CD4-positive, alpha-beta T cell treated with Interferon alpha-2 for 1 hour (primary cell): Measurements from ENCODE around the gene CLHC1.

Experiments
- DNase-seq, 2 donors: peaks; one replicate each; pipeline ENCODE4 v3.0.0-alpha.2; 2020 to 2022

Gene CLHC1

DNA sequence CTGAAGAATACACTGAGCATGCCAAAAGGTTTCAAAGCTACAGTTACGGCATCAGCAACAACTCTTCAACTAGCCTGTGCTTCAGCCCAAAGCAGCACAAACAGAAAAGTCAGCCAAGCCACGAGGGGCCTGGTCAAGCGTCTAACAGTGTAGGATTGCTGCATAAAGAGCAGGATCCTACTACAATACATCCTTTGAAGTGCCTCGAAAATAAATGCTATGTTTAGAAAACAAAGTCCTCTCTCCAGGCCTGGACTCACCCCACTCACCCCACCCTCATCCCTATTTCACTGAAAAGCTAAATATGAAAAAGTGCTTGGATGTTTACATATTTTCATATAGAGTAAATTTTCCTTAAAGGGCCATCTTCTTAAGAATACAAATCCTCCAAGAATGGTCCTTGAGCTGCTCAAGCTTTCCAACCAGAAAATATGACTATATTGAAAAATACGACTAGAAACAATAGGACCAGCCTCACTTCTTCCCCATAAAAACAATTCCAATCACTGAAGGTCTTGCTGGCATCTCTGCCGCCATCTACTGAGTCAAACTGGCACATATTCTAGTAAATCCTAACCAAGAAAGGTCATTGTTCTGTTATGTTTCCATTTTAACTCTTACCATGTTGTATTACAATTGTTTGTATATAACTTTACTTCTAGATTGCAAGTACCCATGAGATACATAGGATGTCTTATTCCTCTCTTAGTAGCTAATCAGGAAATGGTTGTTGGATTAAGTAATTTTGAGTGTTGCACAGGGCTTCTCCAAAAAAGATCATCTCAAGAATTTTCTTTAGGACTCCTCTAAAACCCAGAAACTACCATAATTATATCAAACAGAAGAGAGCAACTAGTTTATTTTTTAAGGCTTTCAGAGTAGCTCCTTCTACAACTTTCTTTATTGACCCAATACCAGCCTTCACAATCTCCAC, 63.6 kb downstream of the CLHC1 start:
- DNase-seq = peak; percentile 47 to 66

DNA sequence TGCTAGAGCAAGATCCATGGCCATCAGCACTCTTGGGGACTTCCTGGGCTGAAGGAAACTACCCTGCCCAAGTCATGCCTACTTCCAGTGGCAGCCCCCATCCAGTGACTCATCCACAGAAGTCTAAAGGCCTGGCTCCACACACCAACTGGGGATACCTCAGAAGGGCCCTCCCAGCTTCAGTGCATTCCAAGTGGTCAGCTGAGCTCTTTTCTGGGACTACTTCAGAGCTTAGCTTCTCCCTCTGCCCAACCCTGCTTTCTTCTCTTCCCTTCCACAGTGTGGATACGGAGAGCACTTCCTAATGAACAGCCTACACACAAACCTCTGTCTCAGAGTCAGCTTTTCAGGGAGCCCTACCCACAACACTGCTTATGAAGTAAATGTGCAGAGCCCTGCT, 66.5 kb downstream of the CLHC1 start:
- no peak for DNase-seq

DNA sequence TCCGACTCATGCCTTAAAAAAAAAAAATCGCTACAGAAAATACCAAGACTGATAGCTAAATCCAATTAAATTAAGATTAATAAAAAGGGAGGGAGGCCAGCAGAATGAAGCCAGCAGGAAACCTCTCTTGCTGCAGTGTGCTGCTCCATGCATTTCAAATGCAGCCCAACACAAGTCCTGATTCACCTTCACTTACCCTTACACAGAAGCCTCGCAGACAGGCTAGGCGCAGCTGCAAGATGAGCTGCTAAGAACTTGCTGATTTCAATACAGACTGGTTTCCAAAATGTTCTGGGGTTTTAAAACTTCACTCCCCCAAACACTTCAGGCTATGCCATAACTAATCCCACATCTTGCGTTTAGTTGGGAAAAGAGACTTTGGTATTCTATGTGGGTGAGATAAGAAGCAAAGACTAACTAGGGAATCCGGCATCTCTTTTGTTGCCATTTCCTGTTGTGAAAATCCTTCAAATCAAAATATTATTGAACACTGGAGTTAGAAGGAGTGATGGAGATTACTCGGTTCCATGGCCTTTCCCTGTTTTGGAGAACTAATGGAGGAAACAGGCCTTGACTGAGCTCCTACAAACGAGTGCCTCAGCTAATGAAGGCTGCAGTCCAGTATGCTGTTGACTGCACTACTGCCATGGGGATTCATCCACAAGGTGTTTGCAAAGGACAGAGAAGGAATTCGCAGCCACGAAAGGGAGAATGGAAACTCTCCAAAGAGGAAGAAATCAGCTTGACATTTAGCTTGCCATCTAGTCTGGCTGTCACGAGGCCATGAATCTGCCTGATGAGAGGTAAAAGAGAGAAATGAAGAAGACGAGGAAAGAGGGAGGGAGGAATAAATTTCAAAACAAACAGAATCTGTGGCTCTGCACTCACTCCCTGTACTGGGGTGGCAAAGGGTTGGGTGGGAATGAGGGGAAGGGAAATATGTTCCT, 67.3 kb downstream of the CLHC1 start:
- DNase-seq = no peak

DNA sequence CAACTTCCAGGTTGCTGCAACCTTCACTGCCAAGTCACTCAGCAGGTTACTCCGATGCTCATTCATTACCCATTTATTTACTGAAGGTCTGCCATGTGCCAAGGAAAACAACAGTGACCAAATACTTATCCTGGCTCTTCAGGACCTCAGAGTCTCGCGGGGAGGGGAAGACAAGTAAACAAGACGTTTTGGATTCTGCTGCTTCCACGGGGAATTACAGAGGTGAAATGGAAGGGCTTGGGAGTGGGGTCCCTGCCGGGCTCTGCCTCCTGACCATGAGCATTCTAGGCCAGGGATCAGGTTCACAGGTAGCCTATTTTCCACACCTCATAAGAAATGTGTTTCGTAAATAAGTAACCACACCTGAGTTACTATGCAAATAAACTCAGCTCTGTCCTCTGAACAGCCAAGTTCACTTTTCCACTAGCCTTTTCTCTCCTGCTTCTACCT, 68.1 kb downstream of the CLHC1 start:
- no peak for DNase-seq

DNA sequence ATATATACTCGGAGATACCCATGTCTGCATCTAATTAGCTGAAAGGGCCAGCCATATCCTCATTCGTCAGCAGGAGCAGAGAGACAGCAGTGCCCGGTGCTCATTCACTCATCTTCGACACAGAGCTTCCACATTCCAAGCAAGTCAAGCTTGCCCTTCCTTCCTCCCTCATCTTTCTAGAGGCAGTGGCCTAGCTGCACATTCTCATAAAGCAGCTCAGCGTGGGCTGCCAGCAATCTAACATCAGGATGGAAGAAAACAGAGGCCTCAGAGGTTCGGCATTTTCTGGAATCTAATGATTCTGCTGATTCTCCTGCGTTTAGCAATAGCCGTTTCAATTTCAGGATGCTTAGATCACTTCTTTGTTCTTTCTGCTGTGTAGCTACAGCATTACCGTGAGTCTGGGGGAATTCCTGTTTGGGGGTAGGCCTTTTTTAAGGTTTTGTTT, 68.8 kb downstream of the CLHC1 start:
- no peak for DNase-seq

DNA sequence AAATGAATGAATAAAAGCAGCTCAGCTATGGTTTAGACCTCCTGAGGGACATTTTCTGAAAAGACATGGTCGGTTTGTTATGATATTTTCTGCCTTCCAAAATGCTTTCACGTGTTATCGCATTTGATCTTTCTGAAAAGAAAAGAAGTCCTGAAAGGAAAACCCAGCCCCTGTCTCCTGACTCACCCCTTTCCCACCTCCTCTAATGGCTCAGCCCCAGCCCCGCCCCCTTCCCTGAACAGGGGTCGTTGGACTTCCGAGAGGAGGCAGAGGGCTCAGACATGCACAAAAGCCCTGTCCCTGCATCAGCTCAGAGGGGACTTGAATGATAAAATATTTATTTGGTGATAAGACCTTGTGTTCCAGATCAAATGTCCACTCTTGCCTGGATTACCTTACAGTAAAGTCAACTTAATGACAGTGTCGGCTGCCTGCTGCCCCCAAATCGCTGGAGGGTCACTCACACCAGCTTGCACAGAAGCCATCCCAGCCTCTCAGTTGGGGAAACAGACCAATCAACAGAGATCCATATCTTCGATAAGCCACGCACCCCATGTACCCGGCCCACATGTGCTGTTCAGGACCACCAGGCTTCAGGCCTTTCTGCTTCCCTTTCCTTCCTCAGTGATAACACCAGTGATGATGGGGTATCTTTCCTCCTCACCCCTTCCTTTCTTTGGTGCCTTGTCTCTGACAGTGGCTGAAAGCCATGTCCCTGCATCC, 69.6 kb downstream of the CLHC1 start:
- no peak for DNase-seq

DNA sequence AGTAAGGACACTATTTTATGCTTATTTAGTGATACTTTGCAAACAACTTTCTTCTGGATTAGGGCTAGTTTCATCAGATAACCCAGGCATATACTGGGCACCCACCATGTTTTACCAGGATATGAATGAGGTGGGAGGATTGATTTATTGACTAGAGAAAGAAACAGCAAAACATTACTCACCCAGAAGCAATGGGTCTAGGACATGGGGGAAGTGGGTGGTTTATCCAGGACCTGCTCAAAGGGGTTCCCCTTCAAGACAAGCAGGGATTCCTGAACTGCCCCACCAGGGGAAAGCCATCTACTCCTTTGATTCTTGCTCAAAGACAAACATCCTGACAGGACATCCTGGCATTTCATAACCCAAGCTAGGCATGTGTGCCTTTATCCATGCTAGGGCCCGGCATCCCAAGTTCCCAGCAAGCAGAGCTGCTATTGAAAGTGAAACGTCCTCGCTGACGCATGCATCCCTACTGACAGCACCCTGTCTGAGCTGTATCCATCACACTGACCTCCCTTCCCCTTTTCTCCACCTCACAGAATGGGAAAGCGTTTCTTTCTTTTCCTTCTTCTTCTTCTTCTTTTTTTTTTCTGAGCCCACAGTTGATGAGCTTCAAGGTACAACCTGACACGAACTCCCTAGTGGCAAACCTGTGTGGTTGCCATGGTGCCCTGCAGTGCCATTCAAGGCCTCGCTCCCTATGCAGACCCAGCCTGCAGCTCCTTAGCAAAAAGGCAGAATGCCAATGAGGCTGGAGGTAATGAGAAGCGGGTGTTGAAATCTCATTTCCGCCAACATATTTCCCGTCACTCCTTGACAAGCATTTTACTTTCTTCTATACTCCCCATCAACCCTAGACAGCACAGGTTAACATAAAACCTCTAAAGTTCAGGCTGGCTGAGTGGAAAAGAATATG, 70.5 kb downstream of the CLHC1 start:
- DNase-seq = no peak

DNA sequence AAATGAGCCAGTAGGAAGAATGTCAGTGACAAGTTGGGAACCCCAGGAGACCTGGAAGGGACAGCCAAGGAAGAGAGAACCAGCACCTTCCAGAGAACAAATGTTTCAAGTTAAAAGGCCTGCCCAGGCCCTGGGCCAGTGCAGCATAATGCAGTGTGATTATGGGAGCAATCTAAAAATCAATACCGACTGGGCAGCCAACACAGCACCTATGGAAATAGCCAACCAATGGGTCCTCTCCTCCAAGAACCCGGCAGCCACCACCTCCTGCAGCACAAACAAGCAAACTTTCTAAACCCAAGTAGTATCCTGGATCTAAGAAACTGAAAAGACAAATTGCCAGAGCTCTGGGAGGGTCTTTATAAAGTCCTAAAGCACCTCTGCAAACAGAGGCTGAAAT, 71.7 kb downstream of the CLHC1 start:
- no peak for DNase-seq

DNA sequence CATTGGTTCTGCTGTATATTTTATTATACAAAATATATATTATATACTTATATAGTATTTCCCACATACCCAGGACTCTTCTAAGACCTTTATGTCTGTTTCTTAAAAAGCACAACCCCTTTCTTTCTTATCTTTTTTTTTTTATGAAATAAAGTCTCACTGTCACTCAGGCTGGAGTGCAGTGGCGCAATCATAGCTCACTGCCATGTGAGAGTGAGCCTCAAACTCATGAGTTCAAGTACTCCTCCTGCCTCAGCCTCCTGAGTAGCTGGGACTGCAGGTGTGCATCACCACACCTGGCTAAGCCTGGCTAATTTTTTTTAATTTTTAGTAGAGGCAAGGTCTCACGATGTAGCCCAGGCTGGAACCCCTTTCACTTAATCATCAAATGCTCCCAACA, 72.3 kb downstream of the CLHC1 start:
- DNase-seq = no peak

DNA sequence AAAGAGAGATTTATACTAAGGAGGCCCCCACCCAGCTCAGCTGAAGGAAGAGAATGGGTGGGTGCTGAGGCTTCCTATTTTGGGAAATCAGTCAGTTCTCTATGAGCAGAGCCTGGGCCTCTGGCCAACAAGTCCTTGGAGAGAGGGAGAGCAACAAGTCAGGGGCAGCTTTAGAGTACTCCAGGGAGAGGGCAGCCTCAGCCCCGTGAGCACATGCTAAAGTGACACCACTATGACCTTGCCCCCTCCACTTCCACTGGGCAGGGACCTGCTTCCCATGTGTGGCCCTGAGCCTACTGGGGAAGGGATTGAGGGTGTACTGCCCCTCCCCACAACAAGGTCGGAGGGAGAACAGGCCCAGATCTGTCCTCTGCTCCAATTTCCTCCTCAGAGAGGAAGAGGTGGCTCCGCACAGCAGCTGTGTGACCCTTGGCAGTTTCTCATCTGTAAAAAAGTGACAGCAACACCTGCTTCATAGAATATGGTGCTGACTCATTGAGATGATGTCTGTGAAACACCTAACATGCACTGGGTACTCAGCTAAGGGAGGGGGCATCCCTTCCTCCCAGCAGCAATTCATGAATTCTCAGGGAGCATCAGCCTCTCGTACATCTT, 72.9 kb downstream of the CLHC1 start:
- DNase-seq = no peak

DNA sequence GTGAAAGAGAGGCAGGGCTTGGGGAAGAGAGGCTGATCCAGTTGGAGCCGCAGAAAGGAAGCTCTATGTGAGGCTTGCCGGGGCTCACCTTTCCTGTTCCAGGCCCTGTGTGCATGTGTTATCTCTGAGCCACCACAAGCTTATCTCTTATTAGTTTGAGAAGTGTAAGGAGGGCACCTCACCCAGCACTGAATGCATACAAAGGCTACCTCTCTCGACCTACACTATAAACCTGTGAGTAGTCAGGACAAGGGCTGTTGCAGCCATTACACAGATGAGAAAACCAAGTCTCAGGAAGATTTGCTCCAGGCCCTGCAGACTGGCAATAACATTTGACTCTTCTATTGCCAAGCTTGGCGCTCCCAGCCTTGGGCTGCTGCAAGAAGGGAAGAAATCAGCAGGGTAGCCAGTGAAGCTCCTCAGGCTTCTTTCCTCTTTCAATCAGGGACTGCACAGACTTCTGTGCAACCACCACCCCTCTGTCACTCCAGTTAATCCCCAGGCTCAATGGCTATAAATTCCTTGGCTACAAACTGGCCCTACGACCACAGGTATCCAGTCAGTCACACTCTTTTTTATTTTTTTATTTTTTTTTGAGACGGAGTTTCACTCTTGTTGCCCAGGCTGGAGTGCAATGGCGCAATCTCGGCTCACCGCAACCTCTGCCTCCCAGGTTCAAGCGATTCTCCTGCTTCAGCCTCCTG, 73.8 kb downstream of the CLHC1 start:
- DNase-seq = no peak

DNA sequence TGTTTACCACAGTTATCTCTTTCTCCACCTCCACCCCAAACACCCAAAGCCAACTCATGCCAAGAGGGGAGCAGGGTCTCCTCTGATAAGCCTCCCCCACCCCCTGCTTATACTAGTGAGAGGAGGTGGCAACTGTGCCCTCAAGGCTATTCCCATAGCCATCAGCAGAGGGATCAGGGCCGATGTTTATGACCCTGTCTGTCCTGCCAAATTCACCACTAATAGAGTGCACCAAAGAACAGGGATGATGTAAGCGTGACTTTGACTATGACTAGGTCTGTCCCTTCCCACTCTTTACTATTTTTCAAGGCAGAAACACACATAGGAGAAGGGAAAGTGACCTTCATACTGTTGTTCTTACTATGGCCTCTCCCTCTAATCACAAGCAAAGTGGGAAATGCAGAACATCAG, 74.6 kb downstream of the CLHC1 start:
- DNase-seq = no peak

DNA sequence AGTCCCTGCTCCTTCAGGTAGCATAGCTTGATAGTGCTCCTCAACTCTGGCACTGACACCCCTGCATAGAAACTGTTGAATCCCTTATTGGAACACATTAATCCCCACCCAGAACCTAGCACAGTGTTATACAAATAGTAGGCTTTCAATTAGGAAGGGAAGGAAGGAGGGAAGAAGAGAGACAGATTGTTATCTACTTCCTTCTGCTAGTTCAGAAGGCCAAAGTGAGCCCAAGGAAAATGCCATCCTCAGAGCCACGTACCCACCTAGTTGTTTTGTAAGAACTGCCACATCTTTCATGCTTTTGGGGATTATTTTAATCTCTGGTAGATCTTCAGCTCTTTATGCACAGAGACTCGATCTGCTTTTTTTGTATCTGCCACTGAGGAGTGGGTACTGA, 75.1 kb downstream of the CLHC1 start:
- DNase-seq = no peak

DNA sequence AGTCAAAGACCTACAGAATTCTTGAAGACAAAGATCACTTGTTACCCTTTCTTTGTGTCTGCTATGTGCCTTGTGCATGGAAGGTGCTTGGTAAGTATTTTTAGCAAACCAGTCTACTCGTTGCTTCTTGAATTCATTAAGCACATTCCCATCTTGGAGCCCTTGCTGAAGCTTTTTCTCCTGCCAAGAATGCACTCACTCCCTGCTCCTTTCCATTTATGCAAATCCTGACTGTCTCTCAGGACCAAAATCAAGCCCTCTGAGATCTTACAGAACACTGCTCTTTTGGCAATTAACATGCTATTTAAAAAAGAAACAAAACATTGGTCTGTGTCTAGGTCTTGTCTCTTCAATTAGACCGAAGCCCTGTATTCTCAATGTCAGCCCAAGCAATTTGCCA, 75.8 kb downstream of the CLHC1 start:
- DNase-seq = no peak

DNA sequence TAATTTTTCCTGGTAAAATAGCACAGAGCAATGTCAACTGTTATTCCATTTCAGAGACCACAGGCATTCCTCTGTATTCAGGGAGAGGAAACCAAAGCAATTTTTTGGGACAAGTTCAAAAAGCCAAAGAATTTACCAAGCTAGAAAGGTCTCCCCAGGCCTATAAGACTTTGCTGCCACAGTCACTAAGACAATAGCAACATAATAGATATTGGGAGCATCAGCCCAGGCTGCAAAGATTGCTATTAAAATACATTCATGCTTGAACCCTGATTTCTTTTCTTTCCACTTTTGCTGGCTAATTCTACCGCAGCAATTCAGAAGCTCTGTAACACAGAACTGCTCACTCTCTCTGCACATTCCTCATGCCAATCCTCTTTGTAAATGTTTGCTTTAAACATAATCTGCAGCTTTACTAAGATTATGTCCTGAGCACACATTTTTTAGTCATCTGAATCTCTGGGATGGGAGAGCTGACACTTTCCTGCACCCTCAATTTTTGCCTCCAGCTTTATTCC, 76.3 kb downstream of the CLHC1 start:
- DNase-seq = no peak

DNA sequence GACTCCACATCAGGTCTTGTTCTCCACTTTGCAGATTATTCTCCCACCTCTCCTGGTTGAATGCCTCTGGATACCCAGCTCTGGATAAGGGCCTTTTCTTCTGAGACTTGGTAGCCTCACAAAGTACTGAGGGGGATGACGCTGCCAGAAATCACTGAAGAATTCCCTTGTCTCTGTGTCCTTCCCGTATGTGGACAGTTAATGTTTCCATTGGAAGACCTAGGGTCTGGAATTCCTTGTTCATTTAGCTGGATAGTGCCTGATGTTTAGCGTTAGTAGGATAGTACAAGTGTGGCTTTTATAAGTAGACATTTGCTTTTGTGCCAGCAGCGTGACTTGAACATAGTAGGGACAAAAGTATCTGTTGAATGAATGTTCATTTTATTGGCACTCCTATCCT, 76.9 kb downstream of the CLHC1 start:
- DNase-seq = no peak

DNA sequence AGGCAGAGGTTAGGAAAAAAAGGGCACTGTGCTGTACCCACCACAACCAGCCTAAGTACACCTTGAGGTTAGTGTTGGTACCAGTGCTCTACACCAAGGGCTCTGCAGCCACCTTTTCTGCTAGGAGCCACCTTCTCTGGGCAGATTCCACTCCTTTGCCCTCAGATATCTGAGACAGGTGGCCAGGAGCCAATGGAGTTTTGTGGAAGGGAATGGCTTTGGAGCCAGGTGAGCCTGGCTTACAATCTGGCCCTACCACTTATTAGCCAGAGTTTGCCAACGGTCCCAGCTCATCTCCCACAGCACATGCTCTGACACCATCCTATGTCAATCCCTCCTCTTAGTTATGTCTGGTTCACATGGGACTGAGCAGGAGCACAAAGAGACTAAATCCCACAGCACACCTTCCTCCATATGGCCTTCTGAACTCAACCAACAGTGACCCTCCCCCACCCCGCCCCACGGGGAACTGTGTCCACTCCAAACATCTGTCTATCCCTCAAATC, 77.5 kb downstream of the CLHC1 start:
- DNase-seq = no peak

DNA sequence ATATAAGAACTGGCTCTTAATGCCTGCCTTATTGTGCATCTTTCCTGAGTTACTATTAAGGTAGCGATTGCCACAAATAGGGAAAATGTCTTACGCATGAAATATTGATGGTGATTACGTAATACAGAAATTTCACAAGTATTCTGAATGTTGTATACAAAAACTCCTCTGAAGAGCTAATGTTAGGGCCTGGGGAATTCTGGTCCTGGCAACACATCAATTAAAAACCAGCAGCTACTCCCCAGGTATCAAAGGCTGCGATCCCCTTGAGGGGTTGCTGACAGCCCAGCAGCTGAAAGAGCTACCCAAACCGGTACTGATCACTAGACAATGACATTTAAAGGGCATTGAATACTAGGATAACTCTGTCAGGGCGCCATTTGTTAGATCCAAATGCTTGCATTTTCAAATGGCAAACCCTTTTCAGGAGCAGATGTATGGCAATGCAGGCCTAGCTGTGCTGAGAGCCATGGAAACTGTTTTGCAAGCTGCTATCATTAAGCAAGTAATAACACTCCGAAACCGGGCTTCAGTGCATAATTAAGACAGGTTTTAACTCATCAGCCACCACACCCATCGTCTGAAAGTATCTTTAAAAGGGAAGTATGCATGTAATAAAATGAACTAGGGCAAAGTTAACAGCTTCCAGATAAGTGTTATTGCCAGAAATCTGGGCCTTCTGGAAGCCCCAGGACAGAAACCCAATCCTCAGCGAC, 78.4 kb downstream of the CLHC1 start:
- no peak for DNase-seq
